RKO (cell line): Measurements from ENCODE around the gene ACOT7.

ENCODE experiments used
- DNase-seq: peaks from one replicate; pipeline ENCODE4 v3.0.0-alpha.2; 2016; ENCODE audit warnings: low spot score

ACOT7 gene

DNA sequence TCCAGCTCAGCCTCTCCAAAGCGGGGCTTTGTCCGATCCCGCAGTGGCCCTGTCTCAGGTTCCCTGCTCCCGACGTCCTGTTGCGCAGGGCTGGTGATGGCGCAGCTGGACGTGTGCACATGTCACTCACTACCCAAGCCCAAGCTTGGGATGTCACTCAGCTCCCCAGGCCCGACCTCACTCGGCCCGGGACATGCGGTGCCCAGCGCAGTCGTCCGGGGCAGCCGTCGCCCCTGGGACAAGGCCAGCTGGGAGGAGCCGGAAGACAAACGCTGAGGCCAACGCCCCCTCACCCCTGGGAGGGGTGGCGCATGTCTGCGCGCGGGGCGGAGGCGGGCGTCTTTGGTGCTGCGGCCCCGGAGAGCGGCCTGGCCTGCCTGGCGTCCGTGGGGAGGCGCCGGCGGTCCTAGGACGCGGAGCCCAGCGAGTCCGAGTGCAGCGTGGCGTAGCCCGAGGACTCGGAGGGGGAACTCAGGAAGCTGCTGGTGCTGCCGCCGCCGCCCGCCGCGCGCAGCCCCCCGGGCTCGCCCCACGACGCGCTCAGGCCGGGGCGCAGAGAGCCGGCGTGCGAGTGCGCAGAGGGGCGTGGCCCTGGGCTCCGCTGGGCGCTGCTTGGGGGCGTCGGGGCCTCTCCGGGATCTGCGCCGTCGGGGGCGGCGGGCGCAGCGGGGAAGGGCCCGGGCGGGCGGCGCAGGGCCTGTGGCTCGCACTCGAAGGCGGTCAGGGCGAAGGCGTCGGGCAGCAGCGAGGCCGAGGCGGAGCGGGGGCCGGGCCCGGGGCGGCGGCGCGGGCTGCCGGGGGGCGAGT, 144.4 kb downstream of the ACOT7 start:
- peak; percentile 61 for DNase-seq

DNA sequence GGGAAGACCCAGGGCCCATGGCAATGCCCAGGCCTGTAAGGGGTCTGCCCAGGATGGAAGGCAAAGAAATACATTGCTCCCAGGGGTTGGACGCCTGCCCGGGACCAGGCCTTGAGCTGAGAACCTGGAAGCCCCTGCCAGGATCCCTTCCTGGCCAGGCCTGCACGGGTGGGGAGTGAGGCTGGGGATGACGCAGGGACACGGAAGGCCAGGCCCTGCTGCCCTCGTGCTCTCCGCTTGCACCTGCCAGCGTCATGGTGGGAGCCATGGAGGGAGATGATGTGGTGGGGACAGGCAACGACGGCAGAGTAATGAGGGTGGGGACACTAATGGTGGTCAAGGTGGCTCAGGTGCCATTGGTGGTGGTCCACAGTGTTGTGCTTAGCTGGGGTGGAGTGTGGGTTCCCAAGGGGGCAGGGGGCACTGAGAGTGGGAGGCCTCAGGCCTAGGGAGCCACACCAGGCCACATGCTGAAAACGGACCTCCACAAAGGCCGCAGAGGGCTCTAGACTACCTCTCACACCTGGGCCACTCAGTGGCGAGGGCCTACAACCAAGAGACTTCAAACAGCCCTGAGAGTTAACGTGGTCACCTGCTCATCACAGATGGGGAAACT, 145.3 kb downstream of the ACOT7 start:
- no peak for DNase-seq

DNA sequence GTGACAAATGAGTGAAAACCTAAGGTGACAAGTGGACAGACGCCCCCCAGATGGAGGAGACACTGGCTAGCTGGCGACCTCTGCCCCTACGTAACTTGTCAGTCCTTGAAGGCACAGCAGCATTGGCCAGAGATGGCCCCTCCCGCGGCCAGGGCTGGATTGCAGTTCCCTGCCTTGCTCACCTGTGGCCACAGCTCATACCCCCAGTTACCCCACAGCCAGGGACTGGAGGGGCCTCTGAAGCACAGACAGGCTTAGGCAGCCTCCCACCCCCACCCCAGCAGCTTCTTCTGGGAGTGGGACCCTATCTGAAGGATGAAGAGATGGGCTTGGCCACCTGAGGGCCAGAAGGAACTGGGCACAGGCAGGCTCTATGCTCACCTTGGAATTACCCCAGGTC, 145.9 kb downstream of the ACOT7 start:
- DNase-seq: no peak

GRCh38 chr1:6246497-6247467, 146.8 kb downstream of the ACOT7 start:
- peak; percentile 78 for DNase-seq

DNA sequence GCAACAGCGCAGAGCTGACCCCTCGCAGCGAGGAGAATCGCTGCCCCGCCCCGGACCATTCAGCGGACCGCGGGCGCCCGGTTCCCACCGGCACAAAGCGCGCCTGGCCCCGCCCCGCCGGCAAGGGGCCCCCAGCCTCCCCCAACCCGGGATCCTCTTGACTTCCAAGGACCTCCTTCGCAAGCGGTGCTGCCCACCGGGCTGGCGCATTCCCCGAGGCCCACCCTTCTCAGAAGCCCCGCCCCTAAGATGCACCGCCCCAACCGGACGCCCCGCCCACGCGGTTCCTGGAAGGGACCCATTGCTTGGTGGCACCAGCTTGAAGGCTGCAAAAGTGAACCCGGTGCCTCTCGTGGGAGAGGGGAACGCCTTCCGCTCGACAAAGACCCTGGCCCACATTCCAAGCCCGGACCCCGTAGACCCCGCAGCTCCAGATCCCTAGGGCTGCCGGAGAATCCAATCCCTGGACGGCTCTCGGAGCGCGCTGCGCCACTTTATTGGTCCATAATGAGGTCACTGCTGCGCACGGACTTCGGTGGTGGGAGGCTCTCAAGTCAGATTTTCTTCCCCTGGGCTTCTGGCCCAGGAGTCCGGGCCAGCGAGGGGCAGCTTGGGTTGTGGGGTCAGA, 147.6 kb downstream of the ACOT7 start:
- no peak for DNase-seq

- DNase-seq: peak; percentile 87
Measured at GRCh38 chr1:6245086-6245868, 148.3 kb downstream of the ACOT7 start.

DNA sequence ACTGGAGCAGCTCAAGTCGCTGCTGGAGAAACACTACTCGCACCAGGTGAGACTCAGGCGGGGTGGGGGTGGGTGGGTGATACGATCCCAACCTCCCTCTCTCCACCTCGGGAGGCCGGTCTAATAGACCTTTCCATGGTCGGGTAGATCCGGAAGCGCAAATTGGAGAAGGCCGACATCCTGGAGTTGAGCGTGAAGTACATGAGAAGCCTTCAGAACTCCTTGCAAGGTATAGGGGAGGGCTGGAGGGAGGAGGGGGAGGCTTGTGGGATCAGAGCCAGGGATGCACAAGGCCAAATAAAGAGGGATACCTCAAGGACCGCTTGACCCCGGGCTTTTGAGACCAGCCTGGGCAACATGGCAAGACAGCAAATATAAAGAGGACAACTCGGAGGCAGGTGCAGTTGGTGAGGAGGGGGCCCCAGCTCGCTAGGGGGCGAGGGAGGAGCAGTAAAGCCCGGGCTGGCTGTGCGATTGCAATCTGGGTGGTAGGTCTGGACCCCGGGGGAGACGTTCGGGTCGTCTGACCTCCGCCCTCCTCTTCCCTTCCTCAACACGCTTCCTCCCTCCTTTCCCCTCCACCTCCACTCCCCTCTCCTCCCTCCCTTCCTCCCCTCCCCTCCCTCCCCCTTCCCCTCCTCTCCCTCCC, 149.0 kb downstream of the ACOT7 start:
- DNase-seq: no peak

DNA sequence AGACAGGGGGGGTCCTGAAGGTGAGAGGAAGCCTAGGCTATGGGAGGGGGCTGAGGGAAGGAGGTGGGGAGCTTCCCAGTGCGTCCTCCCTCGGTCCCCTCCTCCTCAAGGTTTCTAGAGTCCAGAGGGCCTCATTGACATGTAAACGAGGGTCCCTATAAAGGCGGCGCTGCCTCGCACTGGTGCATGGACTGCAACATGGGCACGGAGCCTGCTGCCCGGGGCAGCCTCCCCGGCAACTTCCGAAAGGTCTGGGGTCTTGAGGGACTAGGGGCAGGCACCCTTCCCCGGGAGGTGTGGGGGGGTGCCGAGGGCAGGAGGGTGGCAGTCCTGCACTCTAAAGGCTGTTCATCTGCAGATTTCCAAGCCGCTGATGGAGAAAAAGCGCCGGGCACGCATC, 149.6 kb downstream of the ACOT7 start, which contains the start of gene HES3:
Gene HES3 (plus strand): TSS at position 187 of the 400 bp plus-strand sequence. CDS start 187 bp downstream, at position 374.
- DNase-seq: no peak

GRCh38 chr1:6243053-6243834, 150.3 kb downstream of the ACOT7 start:
- DNase-seq: no peak

GRCh38 chr1:6241887-6242740, 151.5 kb downstream of the ACOT7 start:
- no peak for DNase-seq

- no peak for DNase-seq
Measured at GRCh38 chr1:6241107-6241886, 152.3 kb downstream of the ACOT7 start.

DNA sequence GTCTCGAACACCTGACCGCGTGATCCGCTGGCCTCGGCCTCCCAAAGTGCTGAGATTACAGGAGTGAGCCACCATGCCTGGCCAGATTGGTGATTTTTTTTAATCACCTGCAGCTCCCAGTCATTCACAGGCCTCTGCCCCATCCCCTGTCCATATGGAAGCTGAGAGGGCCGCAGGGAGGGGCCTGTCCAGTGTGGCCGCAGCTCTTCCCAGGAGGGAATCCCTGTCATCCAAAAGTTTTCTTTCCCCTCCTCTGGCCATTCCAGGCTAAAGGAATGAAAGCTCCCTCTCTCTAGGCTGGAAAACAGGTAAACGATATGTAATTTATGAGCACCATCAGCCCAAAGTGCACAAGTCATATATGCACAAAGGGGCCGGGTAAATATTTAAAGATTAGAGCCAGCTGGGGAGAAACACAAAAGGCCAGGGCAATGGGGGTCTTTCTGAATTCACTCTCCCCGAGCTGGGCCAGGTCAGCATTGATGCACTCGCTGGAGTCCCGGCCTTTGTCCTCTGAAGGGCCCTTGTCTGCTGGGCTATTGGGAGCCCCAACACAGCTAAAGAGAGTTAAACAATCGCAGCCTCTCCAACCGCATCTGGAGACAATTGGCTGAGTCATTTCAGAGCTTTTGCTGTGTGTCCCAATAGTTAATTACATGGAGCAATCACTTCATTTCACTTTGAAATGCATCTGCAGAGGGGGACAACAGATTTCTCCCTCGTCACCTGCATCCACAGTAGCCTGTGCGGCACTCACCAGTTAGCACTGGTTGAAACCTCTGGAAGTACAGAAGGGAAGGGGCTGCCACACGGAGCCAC, 153.4 kb downstream of the ACOT7 start:
- no peak for DNase-seq

DNA sequence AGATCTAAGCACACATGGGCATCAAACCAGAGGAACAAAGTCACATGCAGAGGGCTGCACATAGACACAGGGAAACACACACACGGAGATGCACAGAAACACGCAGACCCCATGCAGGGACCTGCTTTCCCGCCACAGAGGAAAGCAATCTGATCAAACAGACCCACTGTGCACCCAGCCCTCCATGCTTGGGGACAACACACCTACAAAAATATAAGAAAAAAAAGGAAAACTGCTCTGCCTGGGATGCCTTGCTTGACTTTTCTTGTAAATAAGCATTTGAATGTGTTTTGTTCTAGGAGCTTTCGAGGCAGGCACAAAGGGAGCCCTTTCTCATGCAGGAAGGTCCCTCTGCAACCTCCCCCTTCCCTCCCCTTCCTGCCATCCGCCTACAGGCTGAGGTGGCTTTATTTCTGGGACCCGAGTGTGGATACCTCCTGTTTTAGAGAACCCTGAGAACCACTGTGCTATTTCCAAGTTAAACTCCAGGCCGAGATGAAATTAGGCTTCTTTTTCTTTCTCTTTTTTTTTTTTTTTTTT, 154.3 kb downstream of the ACOT7 start:
- DNase-seq: no peak

GRCh38 chr1:6237093-6237492, 156.5 kb downstream of the ACOT7 start:
- DNase-seq: no peak

- DNase-seq: no peak
Measured at GRCh38 chr1:6235296-6235677, 158.3 kb downstream of the ACOT7 start.

DNA sequence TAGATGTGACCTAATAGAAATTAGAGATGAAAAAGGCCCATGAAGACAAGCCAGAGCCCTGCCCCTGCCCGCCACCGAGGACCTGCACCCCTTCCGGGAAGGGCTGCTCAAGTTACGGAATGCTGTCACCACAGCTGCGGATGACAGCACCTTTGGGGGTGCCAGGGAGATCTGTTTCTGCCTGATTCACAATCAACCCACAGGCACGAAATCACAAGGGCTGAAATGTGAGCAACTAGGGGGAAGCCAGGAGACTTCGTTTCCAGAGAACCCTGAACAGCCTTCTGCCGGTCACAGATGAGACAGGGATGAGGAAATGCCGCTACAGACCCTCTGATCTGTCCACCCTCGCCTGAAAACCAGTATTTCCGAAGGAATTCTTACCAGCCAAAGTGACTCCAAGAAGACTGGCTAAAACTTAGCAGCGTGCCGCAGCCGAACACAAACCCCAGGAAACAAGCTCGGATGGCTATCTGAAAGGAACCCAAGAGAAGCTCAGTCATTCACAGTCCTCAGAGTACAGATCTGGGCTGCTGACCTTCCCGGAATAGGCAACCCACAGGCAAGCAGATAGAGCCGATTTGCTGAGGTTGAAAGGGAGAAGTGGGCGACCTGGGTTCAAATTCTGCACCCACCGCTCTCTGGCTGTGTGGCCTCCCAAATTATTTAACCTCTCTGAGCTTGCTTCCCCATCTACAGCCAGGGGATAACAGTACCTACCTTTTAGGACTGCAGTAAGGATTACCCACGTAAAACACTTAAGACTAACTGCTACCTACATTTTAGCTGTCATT, 158.9 kb downstream of the ACOT7 start:
- peak; percentile 81 for DNase-seq
